ENCODE results near the gene SPEF2. TPM values are rescaled to one million over a fixed set of nuclear protein-coding genes. Genes with fewer than 3 reads are reported as not detected.
A peak's percentile ranks its signal among the peaks of the same experiment; 100 is the strongest.
"Not testable (repeated sequence)": the region's sequence is repeated elsewhere in the genome, so short reads cannot be mapped to it uniquely, and the experiment has no call there.

The SPEF2 gene
- total and polyA plus RNA-seq, 8 donors: 1.5 to 25.4 (median 3.8) TPM

DNA sequence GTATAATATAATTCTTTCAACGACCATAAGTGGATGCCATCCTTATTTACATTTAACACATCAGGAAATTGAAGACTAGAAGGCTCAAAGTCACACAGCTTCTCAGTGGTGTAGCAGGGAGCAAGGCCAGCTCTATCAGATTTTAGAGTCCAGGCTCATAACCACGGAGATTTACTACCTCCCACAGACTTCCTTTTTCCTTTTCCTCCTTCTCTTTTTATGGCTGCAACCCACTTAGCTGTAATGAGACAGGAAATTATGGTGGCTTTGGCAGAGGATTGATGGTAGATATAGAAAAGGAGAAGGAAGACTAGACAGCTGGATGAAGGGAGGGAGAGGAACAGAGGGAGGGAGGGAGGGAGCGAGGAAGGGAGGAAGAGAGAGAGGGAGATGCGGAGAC is 47.4 kb downstream of the SPEF2 start:
- Histone ChIP-seq H3K27ac (no peak overlapping the region), H3K27me3 (no peaks in the 10 kb centered on the region), H3K4me3 (no peak overlapping the region), H3K9me3 (no peaks in the 10 kb centered on the region), H3K36me3 (no peaks in the 10 kb centered on the region), H3K4me1 (no peaks in the 10 kb centered on the region)
- TF ChIP-seq POLR2A (IDR thresholded peaks at IDR 0.05) (no peak), POLR2AphosphoS5 (IDR thresholded peaks at IDR 0.05) (no peak), EP300 (IDR thresholded peaks at IDR 0.05) (no peak)
- TF ChIP-seq, protein P1, sequence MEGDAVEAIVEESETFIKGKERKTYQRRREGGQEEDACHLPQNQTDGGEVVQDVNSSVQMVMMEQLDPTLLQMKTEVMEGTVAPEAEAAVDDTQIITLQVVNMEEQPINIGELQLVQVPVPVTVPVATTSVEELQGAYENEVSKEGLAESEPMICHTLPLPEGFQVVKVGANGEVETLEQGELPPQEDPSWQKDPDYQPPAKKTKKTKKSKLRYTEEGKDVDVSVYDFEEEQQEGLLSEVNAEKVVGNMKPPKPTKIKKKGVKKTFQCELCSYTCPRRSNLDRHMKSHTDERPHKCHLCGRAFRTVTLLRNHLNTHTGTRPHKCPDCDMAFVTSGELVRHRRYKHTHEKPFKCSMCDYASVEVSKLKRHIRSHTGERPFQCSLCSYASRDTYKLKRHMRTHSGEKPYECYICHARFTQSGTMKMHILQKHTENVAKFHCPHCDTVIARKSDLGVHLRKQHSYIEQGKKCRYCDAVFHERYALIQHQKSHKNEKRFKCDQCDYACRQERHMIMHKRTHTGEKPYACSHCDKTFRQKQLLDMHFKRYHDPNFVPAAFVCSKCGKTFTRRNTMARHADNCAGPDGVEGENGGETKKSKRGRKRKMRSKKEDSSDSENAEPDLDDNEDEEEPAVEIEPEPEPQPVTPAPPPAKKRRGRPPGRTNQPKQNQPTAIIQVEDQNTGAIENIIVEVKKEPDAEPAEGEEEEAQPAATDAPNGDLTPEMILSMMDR (IDR thresholded peaks at IDR 0.05): no peak
- intact Hi-C loops (cut with DNase I; ENCODE audit: low total_unique reads): no loop called here
- WGBS, 5 donors: 55 to 65% (median 62%) methylated on average over 4 of the region's 4 CpGs
- DNase-seq: no peak

- Histone ChIP-seq H3K36me3 (no peaks in the 10 kb centered on the region), H3K4me1 (peaks cover 0 to 7% (median 0%) of the 10 kb centered on the region in 4 donors), H3K27ac (no peak overlapping the region), H3K9me3 (no peaks in the 10 kb centered on the region), H3K27me3 (no peaks in the 10 kb centered on the region), H3K4me3 (no peak overlapping the region)
- WGBS, 5 donors: 89 to 93% (median 92%) methylated on average over 2 of the region's 2 CpGs
- TF ChIP-seq POLR2A (IDR thresholded peaks at IDR 0.05): no peak
- no peak for DNase-seq
- intact Hi-C loops (cut with DNase I; ENCODE audit: low total_unique reads): no loop called here
These were observed 50.7 kb downstream of the SPEF2 start for GRCh38 chr5:35668319-35668718.

GRCh38 chr5:35668794-35669193 is 51.1 kb downstream of the SPEF2 start:
- WGBS, 5 donors: 75 to 80% (median 79%) methylated on average over 2 of the region's 2 CpGs
- H3K36me3 ChIP-seq: no peaks in the 10 kb centered on the region
- H3K4me3 ChIP-seq: no peak overlapping the region
- no peaks in the 10 kb centered on the region for H3K9me3 ChIP-seq
- TF ChIP-seq, protein P1 (IDR thresholded peaks at IDR 0.05): no peak
- TF ChIP-seq POLR2AphosphoS5 (IDR thresholded peaks at IDR 0.05) (no peak), EP300 (IDR thresholded peaks at IDR 0.05) (no peak), POLR2A (IDR thresholded peaks at IDR 0.05) (no peak)
- no peak overlapping the region for H3K27ac ChIP-seq
- H3K4me1 ChIP-seq: peaks cover 0 to 7% (median 0%) of the 10 kb centered on the region in 4 donors
- H3K27me3 ChIP-seq: no peaks in the 10 kb centered on the region
- intact Hi-C loops (cut with DNase I; ENCODE audit: low total_unique reads): no loop called here
- no peak for DNase-seq

DNA sequence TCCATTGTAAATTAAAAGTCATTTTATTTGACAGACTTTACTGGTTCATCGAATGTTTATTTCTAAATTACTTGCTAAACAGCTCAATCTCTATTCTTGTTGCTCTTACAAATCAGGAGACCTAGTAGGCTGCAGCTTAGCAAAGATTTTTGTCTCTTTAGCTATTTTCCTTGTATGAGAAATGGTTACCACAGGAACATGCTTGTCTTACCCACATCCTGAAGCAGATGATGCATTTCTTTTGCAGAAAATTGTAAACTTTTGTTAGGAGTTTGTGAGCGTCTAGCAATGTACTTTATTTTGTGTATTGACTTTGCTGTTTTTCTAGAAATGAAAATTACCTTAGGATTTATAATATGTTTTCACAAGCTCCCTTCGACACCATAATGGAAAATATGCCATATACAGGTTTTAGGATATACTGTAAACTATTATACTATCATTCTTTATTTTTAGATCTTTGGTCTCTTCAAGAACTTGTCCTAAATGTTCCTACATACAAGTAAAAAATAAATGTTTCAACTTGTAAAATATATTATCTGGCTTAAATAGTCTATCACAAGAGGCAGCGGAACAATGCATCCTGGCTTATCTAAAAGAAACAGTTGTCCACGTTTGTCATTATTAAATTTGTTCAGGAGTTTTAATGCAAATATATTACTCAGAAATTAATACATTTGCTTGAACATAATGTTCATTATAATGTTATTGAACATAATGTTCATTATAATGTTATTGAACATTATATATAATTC is 54.1 kb downstream of the SPEF2 start:
- no peaks in the 10 kb centered on the region for H3K9me3 ChIP-seq
- TF ChIP-seq POLR2AphosphoS5 (IDR thresholded peaks at IDR 0.05): no peak
- no peak for TF ChIP-seq POLR2A (IDR thresholded peaks at IDR 0.05)
- no peak for TF ChIP-seq EP300 (IDR thresholded peaks at IDR 0.05)
- TF ChIP-seq, protein P1 (IDR thresholded peaks at IDR 0.05): no peak
- 66 to 72% (median 69%) methylated on average over 5 of the region's 5 CpGs for WGBS, 5 donors
- peaks cover 0 to 7% (median 0%) of the 10 kb centered on the region in 4 donors for H3K4me1 ChIP-seq
- H3K27me3 ChIP-seq: no peaks in the 10 kb centered on the region
- no peak overlapping the region for H3K27ac ChIP-seq
- H3K36me3 ChIP-seq: no peaks in the 10 kb centered on the region
- peak in 1 of 2 donors; percentile 18 for DNase-seq
- no peak overlapping the region for H3K4me3 ChIP-seq
- intact Hi-C loops (cut with DNase I; ENCODE audit: low total_unique reads): no loop called here

DNA sequence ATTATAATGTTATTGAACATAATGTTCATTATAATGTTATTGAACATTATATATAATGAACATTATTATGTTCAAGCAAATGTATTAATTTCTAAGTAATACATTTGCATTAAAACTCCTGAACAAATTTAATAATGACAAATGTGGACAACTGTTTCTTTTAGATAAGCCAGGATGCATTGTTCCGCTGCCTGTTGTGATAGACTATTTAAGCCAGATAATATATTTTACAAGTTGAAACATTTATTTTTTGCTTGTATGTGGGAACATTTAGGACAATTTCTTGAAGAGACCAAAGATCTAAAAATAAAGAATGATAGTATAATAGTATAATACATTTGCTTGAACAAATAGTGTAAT is 54.6 kb downstream of the SPEF2 start:
- intact Hi-C loops (cut with DNase I; ENCODE audit: low total_unique reads); H3K27ac ChIP-seq; H3K4me1 ChIP-seq; H3K9me3 ChIP-seq; H3K27me3 ChIP-seq; H3K36me3 ChIP-seq; DNase-seq; H3K4me3 ChIP-seq: not testable (repeated sequence)
- 78 to 88% (median 85%) methylated on average over 1 of the region's 1 CpG for WGBS, 5 donors
